DMS 273 (cell line): Measurements from ENCODE around the gene TPPP2.

Experiments
- DNase-seq: peaks from one replicate; lab custom pipeline; 2025; ENCODE audit not compliant: unreplicated experiment; lab: John Stamatoyannopoulos, UW

Gene TPPP2

GRCh38 chr14:21016413-21017190 lies 13.4 kb upstream of the TPPP2 start:
- DNase-seq: no peak

GRCh38 chr14:21017528-21018245 lies 12.3 kb upstream of the TPPP2 start:
- no peak for DNase-seq

- DNase-seq: no peak
Measured at GRCh38 chr14:21018286-21018685, 11.7 kb upstream of the TPPP2 start.

GRCh38 chr14:21018781-21019180 lies 11.2 kb upstream of the TPPP2 start:
- DNase-seq: no peak

- DNase-seq: no peak
Measured at GRCh38 chr14:21019366-21019765, 10.7 kb upstream of the TPPP2 start.

GRCh38 chr14:21020977-21021545 lies 9.0 kb upstream of the TPPP2 start:
- no peak for DNase-seq

- no peak for DNase-seq
Measured at GRCh38 chr14:21022686-21023085, 7.3 kb upstream of the TPPP2 start.

GRCh38 chr14:21023174-21023573 lies 6.8 kb upstream of the TPPP2 start:
- no peak for DNase-seq

- DNase-seq: no peak
Measured at GRCh38 chr14:21023817-21024584, 6.0 kb upstream of the TPPP2 start.

GRCh38 chr14:21024585-21025370 lies 5.2 kb upstream of the TPPP2 start, which contains the start of gene NDRG2:
TSS of gene NDRG2 (minus strand) at chr14:21025061. CDS start at chr14:21023315, 1,746 bp downstream.
- peak; percentile 78 for DNase-seq

GRCh38 chr14:21025371-21026273 lies 4.4 kb upstream of the TPPP2 start:
- DNase-seq: peak; percentile 38

GRCh38 chr14:21026274-21026987 lies 3.6 kb upstream of the TPPP2 start:
- DNase-seq: no peak

- DNase-seq: no peak
Measured at GRCh38 chr14:21026988-21027315, 3.1 kb upstream of the TPPP2 start.

GRCh38 chr14:21030531-21030930 lies 514 bp downstream of the TPPP2 start:
- DNase-seq: no peak

- DNase-seq: no peak
Measured at GRCh38 chr14:21032326-21033132, 2.5 kb downstream of the TPPP2 start.

- no peak for DNase-seq
Measured at GRCh38 chr14:21033133-21033698, 3.2 kb downstream of the TPPP2 start.

- DNase-seq: no peak
Measured at GRCh38 chr14:21034707-21035106, 4.7 kb downstream of the TPPP2 start, which contains the start of gene RNASE13. TSS of gene RNASE13 (minus strand) at chr14:21034807. CDS start at chr14:21034288, 519 bp downstream.

- DNase-seq: no peak
Measured at GRCh38 chr14:21036751-21037150, 6.7 kb downstream of the TPPP2 start.
